ENCODE measurements around the gene SNCG. TPM values are rescaled to one million over a fixed set of nuclear protein-coding genes. Genes with fewer than 3 reads are reported as not detected.

SNCG gene
- total RNA-seq, 1 donor from 2014 or later: 104 TPM

GRCh38 chr10:86954681-86955500, 3.5 kb upstream of the SNCG start:
- Mint-ChIP-seq H3K27ac (peak overlapping the region; percentile 88), H3K4me1 (peaks cover 52% of the 10 kb centered on the region), H3K9me3 (peaks cover 15% of the 10 kb centered on the region), H3K4me3 (peak overlapping the region; percentile 38), H3K27me3 (ENCODE audit: low read depth) (no peaks in the 10 kb centered on the region), H3K36me3 (peaks cover 8% of the 10 kb centered on the region)
- DNase-seq (ENCODE audit: low spot score in 2 of 2, unreplicated experiment in 2 of 2): no peak
- TF ChIP-seq CTCF (IDR thresholded peaks at IDR 0.05; ENCODE audit: unreplicated experiment): no peak

GRCh38 chr10:86955501-86956194, 2.8 kb upstream of the SNCG start:
- peaks cover 15% of the 10 kb centered on the region for H3K9me3 Mint-ChIP-seq
- H3K27ac Mint-ChIP-seq: peak overlapping the region; percentile 88
- no peak for TF ChIP-seq CTCF (IDR thresholded peaks at IDR 0.05; ENCODE audit: unreplicated experiment)
- no peaks in the 10 kb centered on the region for H3K27me3 Mint-ChIP-seq (ENCODE audit: low read depth)
- no peak for DNase-seq (ENCODE audit: low spot score in 2 of 2, unreplicated experiment in 2 of 2)
- peaks cover 55% of the 10 kb centered on the region for H3K4me1 Mint-ChIP-seq
- peaks cover 8% of the 10 kb centered on the region for H3K36me3 Mint-ChIP-seq
- no peak overlapping the region for H3K4me3 Mint-ChIP-seq

- no peak for DNase-seq (ENCODE audit: low spot score in 2 of 2, unreplicated experiment in 2 of 2)
These were observed 2.1 kb upstream of the SNCG start for GRCh38 chr10:86956195-86956847.

GRCh38 chr10:86956848-86957448, 1.5 kb upstream of the SNCG start:
- H3K4me1 Mint-ChIP-seq: peaks cover 56% of the 10 kb centered on the region
- peaks cover 12% of the 10 kb centered on the region for H3K9me3 Mint-ChIP-seq
- TF ChIP-seq CTCF (IDR thresholded peaks at IDR 0.05; ENCODE audit: unreplicated experiment): no peak
- no peaks in the 10 kb centered on the region for H3K27me3 Mint-ChIP-seq (ENCODE audit: low read depth)
- H3K4me3 Mint-ChIP-seq: no peak overlapping the region
- no peak for DNase-seq (ENCODE audit: low spot score in 2 of 2, unreplicated experiment in 2 of 2)
- peaks cover 5% of the 10 kb centered on the region for H3K36me3 Mint-ChIP-seq
- no peak overlapping the region for H3K27ac Mint-ChIP-seq

More at GRCh38 chr10:86956195-86956847, 2.1 kb upstream of the SNCG start:
- Mint-ChIP-seq H3K4me1 (peaks cover 56% of the 10 kb centered on the region), H3K4me3 (no peak overlapping the region), H3K36me3 (peaks cover 8% of the 10 kb centered on the region), H3K9me3 (peaks cover 15% of the 10 kb centered on the region), H3K27me3 (ENCODE audit: low read depth) (no peaks in the 10 kb centered on the region), H3K27ac (peak overlapping the region; percentile 56)
- TF ChIP-seq CTCF (IDR thresholded peaks at IDR 0.05; ENCODE audit: unreplicated experiment): no peak

GRCh38 chr10:86957471-86958115, 806 bp upstream of the SNCG start, which contains the start of gene MMRN2:
Gene MMRN2, minus strand, starts transcription at chr10:86957615. Its CDS starts 74 bp downstream, at chr10:86957541.
- Mint-ChIP-seq H3K27ac (peak within 1 kb of the TSS; percentile 87), H3K36me3 (peaks cover under 1% of the 10 kb centered on the region), H3K9me3 (peaks cover 6% of the 10 kb centered on the region), H3K4me1 (peaks cover 56% of the 10 kb centered on the region), H3K27me3 (ENCODE audit: low read depth) (no peaks in the 10 kb centered on the region), H3K4me3 (peak within 1 kb of the TSS; percentile 66)
- TF ChIP-seq CTCF (IDR thresholded peaks at IDR 0.05; ENCODE audit: unreplicated experiment): no peak
- no peak for DNase-seq (ENCODE audit: low spot score in 2 of 2, unreplicated experiment in 2 of 2)

All from mesothelial cell of epicardium (in vitro differentiated cells).